M059J (cell line): ENCODE measurements around the gene ABCC2. TPM values are rescaled to one million over a fixed set of nuclear protein-coding genes. Genes with fewer than 3 reads are reported as not detected.
A peak's percentile ranks its signal among the peaks of the same experiment; 100 is the strongest.

ENCODE experiments used
- DNase-seq: peaks from one replicate; pipeline ENCODE4 v3.0.0-alpha.2; 2012; ENCODE audit warnings: low read depth
- total RNA-seq: library from RNA; depleted of rRNA; stranded (reverse); fragments of >200 nt; shearing (Covaris generic); gene quantifications from 2 replicates; pipeline ENCODE4 v1.2.3, GENCODE V29; 2014

The ABCC2 gene
- total RNA-seq, 1 experiment from 2014 or later = 0.52 TPM

DNA sequence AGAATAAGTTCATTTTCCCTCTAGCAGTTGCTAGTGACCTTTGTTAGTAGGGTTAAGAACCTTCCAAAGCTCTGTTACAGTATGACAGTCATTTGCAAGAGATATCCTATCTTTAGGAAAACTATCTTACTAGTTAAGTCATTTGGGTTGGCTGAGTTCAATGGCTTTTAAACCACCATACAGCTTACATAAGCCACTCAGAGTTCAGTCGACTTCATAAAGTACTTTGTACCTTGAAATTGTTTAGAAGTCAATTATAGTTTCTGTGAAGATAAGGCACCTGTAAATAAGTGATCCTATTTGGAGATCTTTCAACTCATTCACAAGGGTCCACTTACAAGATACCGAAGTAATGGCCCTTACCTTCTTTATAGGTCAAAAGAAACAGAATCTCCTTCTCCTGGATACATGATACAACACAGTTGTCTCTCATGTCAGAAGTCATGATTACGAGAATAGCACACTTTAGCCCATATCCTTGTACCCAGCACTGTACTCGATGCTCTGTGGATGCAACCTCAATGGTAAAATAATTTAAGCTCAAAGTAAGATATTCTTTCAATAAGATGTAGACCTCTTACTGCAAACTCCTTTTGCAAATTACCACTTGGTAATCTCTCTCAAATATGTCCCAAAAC lies 11.9 kb upstream of the ABCC2 start:
- no peak for DNase-seq

GRCh38 chr10:99775850-99776249 lies 6.6 kb upstream of the ABCC2 start:
- DNase-seq = peak; percentile 84

DNA sequence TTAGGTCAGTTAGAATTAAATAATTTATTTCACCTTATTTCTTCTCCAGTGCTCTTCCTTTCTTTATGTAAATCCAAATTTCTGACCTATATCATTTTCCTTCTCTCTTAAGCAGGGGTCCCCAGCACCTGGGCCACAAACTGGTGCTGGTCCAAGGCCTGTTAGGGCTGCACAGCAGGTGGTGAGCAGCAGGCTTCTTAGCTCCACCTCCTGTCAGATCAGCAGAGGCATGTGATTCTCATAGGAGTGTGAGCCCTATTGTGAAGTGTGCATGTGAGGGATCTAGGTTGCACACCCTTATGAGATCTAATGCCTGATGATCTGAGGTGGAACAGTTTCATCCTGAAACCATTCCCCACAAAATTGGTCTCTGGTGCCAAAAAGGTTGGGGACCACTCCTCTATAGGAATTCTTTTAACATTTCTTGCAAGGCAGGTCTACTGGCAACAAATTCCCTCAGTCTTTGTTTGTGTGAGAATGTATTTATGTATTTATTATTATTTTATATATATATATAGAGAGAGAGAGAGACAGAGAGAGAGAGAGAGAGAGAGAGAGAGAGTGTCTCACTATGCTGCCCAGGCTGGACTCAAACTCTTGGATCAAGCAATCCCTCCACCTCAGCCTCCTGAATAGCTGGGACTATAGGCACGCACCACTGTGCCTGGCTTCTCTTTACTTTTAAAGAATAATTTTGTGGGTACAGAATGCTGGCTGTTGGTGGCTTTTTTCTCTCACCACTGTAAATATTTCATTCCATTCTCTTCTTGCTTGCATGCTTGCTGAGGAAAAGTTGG lies 4.3 kb upstream of the ABCC2 start:
- DNase-seq = no peak

DNA sequence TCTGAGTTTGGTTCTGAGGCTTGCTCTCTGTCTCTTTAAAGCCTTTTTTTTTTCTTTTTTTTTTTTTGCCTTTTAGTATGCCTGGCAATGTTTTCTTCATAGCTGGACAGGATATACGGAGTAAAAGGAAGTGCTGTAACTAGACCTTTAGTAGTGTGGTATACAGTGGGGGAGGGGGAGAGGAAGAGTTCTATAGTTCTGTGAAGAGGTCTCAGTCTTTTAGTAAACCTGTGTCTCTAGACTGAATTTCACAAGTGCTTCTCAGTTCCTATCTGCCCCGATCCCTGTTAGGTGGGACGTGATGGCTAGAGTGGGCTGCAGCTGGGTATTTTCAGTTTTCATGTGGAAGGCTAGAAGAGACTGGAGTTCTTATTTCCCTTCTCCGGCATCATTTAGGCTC lies 3.1 kb upstream of the ABCC2 start:
- peak; percentile 81 for DNase-seq

GRCh38 chr10:99781734-99782429 lies 558 bp upstream of the ABCC2 start:
- peak; percentile 31 for DNase-seq

- DNase-seq = peak; percentile 88
Observed at GRCh38 chr10:99784016-99784726, 1.7 kb downstream of the ABCC2 start.

DNA sequence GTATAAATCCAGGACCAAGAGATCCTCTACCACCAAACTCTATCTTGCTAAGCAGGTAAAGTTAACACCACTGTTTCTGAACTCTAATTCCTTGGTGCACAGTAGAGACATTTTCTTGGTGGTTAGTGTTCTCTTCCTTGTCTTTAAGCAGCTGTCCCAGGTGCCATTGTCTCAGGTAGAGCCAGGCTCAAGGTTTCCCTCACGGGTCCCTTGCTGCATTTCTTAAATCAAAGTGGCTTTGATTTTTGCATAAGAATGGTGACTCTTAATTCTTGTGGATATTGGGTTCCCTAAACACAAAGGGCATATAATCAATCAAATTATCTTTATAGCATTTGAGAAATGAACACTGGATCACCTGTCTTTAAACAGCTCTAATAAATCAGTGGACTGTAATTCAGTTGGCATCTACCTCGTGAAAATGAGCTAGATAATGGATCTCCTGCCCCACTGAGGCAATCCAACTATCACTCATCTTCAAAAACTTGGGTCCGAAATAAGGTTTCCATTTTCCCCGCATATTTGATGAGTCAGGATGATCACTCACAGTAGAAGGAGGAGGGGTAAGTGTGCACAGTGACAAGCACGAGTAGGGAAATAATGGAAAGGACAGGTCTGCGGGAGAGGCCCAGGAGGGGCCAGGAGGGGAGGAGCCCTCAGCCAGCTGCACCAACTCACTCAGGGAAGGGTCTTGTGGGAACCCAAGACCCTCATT lies 2.4 kb downstream of the ABCC2 start:
- DNase-seq = peak; percentile 38

DNA sequence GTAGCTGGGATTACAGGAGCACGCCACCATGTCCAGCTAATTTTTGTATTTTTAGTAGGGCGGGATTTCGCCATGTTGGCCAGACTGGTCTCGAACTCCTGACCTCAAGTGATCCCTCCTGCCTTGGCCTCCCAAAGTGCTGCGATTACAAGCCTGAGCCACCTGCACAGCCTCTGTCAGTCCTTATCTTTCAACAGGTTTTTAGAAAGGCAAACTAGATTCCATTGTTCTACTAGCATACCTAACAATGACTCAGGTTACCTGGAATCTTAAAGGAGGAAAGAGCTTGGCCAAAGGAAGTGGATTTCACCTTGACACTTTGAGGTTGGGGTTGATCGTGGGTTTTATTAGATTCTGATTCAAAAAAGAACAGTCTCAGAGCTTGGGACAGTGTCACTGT lies 3.2 kb downstream of the ABCC2 start:
- peak; percentile 24 for DNase-seq

GRCh38 chr10:99787311-99787710 lies 4.9 kb downstream of the ABCC2 start:
- no peak for DNase-seq

DNA sequence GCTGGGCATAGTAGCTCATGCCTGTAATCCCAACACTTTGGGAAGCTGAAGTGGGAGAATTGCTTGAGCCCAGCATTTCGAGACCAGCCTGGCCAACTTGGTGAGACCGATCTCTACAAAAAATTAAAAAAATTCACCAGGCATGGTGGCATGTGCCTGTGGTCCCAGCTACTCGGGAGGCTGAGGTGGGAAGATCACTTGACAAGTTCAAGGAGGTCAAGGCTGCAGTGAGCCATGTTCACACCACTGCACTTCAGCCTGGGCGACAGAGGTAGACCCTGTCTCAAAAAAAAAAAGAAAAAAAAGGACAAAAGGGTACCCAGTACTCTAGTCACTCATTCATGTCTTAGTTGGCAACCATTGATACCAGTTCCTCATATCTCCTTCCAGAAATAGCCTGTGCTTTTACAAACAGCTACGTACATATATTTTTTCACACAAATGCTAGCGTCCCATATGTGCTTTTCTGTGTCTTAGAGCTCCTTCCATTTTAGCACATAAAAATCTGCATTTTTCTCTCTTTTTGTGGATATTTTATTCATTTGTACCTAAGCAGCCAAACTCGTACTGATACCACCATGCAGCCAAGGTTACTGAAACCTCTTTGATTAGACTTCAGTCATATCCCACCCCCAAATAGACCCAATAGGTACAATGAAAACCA lies 5.5 kb downstream of the ABCC2 start:
- DNase-seq = no peak

GRCh38 chr10:99788598-99789256 lies 6.3 kb downstream of the ABCC2 start:
- DNase-seq = peak; percentile 63

GRCh38 chr10:99791831-99792230 lies 9.4 kb downstream of the ABCC2 start:
- DNase-seq = no peak

- no peak for DNase-seq
Observed at GRCh38 chr10:99793819-99794218, 11.4 kb downstream of the ABCC2 start.

DNA sequence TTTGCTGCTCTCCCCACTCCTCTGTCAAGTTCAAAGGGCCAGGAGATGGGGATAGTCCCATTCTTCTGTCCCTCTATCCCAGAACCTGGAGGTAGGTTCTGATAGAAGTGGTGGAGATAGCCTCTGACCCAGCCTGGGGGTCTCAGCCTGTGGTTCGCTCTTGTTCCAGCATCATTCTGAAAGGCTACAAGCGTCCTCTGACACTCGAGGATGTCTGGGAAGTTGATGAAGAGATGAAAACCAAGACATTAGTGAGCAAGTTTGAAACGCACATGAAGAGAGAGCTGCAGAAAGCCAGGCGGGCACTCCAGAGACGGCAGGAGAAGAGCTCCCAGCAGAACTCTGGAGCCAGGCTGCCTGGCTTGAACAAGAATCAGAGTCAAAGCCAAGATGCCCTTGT lies 14.5 kb downstream of the ABCC2 start:
- no peak for DNase-seq

GRCh38 chr10:99798031-99798430 lies 15.6 kb downstream of the ABCC2 start:
- DNase-seq = no peak

- no peak for DNase-seq
Observed at GRCh38 chr10:99798920-99799319, 16.5 kb downstream of the ABCC2 start.

DNA sequence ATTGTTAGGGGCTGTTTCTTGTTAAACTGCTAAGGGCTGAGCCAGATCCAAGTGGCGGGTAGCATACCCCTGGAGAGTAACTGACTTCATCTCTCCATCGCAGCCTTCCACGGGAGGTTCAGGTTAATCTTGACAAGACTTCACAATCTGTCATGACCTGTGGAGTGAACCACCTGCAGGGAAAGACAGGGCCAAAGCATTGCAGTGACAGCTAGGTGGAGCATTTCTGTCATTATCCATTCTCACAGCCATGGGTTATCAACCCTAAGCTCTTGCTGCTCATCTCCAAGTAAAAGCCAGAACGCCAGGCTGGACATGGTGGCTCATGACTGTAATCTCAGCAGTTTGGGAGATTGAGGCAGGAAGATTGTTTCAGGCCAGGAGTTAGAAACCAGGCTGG lies 17.2 kb downstream of the ABCC2 start:
- no peak for DNase-seq

DNA sequence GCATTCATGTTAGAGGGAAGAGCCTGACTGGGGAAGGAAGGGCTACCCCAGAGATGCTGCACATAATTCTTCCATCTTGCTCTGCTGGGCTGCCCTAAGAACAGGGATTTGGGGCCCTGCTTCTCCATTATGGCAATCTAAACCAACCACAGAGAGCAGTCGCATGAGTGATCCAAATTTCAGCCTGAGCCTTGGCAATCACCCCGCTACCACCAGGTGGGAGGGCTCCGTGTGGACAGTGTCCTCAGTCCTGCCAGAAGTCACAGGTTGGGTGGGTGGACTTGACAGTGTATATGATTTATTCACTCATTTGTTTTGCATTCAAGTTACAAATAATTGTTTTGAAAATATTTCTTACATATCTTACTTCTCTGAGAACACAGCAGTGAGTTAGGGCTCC lies 22.0 kb downstream of the ABCC2 start:
- no peak for DNase-seq

DNA sequence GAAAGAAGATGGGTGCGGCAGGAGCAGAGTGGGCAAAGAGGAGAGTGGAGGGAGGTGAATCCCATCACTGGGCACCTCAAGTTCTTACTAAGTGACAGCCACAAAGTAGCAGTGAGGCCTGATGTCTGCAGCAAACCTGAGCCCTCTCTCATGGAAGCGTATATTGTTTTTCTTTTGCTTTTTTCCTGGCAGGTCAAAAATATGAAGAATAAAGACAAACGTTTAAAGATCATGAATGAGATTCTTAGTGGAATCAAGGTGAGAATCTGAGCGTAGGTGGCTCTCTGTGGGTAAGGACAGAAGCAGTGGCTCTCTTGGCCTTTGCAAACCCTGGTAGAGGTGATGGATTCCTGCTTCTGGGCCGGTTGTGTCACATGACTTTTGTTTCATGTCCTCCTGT lies 22.8 kb downstream of the ABCC2 start:
- DNase-seq = no peak

- no peak for DNase-seq
Observed at GRCh38 chr10:99806091-99806490, 23.7 kb downstream of the ABCC2 start.
